ENCODE data around the gene CHRNA1. TPM values are rescaled to one million over a fixed set of nuclear protein-coding genes. Genes with fewer than 3 reads are reported as not detected.

Gene CHRNA1
- total RNA-seq, 1 donor from 2014 or later: 3.7 TPM

GRCh38 chr2:174776675-174777074 is 12.4 kb upstream of the CHRNA1 start:
- H3K9me3 ChIP-seq (ENCODE audit: insufficient read depth, low read depth, low read length): no peaks in the 10 kb centered on the region
- FAIRE-seq: no peak
- no peaks in the 10 kb centered on the region for H3K9me3 Mint-ChIP-seq (ENCODE audit: unreplicated experiment)
- no peak for DNase-seq (ENCODE audit: low read depth)
- no peak overlapping the region for H3K4me2 ChIP-seq (ENCODE audit: low read length)
- H3K4me1 ChIP-seq (ENCODE audit: insufficient read depth, low read length): peaks cover 41% of the 10 kb centered on the region
- H3K27ac ChIP-seq (ENCODE audit: low read depth, low read length): no peak overlapping the region
- no peaks in the 10 kb centered on the region for H3K36me3 ChIP-seq (ENCODE audit: insufficient read depth, low read length)
- no peaks in the 10 kb centered on the region for H3K27me3 ChIP-seq (ENCODE audit: insufficient read depth, low read length)
- no peaks in the 10 kb centered on the region for H4K20me1 ChIP-seq (ENCODE audit: insufficient read depth, low read length)
- no peaks in the 10 kb centered on the region for H3K27me3 Mint-ChIP-seq (ENCODE audit: low read depth, unreplicated experiment)
- H3K4me3 ChIP-seq (ENCODE audit: insufficient read depth, low read depth, low read length): no peak overlapping the region
- no peaks in the 10 kb centered on the region for H3K79me2 ChIP-seq (ENCODE audit: insufficient read depth, low read length)
- no peak overlapping the region for H3K4me3 Mint-ChIP-seq (ENCODE audit: unreplicated experiment)
- no peak overlapping the region for H2AFZ ChIP-seq (ENCODE audit: low read depth, low read length)
- no peaks in the 10 kb centered on the region for H3K36me3 Mint-ChIP-seq (ENCODE audit: low read depth, unreplicated experiment)
- peaks cover 49% of the 10 kb centered on the region for H3K4me1 Mint-ChIP-seq (ENCODE audit: low read depth, unreplicated experiment)
- no peak for TF ChIP-seq EZH2 (IDR thresholded peaks at IDR 0.05; ENCODE audit: insufficient read depth, low read length)
- no peak overlapping the region for H3K9ac ChIP-seq (ENCODE audit: low read length)
- no peak overlapping the region for H3K27ac Mint-ChIP-seq (ENCODE audit: unreplicated experiment)

GRCh38 chr2:174776223-174776622 is 12.0 kb upstream of the CHRNA1 start:
- no peaks in the 10 kb centered on the region for H4K20me1 ChIP-seq (ENCODE audit: insufficient read depth, low read length)
- DNase-seq (ENCODE audit: low read depth) (no peak), FAIRE-seq (no peak)
- peaks cover 42% of the 10 kb centered on the region for H3K4me1 ChIP-seq (ENCODE audit: insufficient read depth, low read length)
- no peak overlapping the region for H3K27ac Mint-ChIP-seq (ENCODE audit: unreplicated experiment)
- H3K9ac ChIP-seq (ENCODE audit: low read length): no peak overlapping the region
- no peak for TF ChIP-seq CTCF (IDR thresholded peaks at IDR 0.05; ENCODE audit: insufficient read depth, low read depth, low read length)
- no peaks in the 10 kb centered on the region for H3K36me3 ChIP-seq (ENCODE audit: insufficient read depth, low read length)
- H3K4me3 ChIP-seq (ENCODE audit: insufficient read depth, low read depth, low read length): no peak overlapping the region
- no peak overlapping the region for H3K27ac ChIP-seq (ENCODE audit: low read depth, low read length)
- H3K79me2 ChIP-seq (ENCODE audit: insufficient read depth, low read length): no peaks in the 10 kb centered on the region
- no peaks in the 10 kb centered on the region for H3K27me3 Mint-ChIP-seq (ENCODE audit: low read depth, unreplicated experiment)
- no peak overlapping the region for H3K4me2 ChIP-seq (ENCODE audit: low read length)
- H3K36me3 Mint-ChIP-seq (ENCODE audit: low read depth, unreplicated experiment): no peaks in the 10 kb centered on the region
- no peak overlapping the region for H3K4me3 Mint-ChIP-seq (ENCODE audit: unreplicated experiment)
- no peaks in the 10 kb centered on the region for H3K9me3 Mint-ChIP-seq (ENCODE audit: unreplicated experiment)
- no peak overlapping the region for H2AFZ ChIP-seq (ENCODE audit: low read depth, low read length)
- peaks cover 49% of the 10 kb centered on the region for H3K4me1 Mint-ChIP-seq (ENCODE audit: low read depth, unreplicated experiment)
- no peaks in the 10 kb centered on the region for H3K27me3 ChIP-seq (ENCODE audit: insufficient read depth, low read length)
- no peaks in the 10 kb centered on the region for H3K9me3 ChIP-seq (ENCODE audit: insufficient read depth, low read depth, low read length)

GRCh38 chr2:174775571-174775980 is 11.3 kb upstream of the CHRNA1 start:
- no peak overlapping the region for H3K27ac ChIP-seq (ENCODE audit: low read depth, low read length)

More at GRCh38 chr2:174775571-174775980, 11.3 kb upstream of the CHRNA1 start:
- H3K27me3 Mint-ChIP-seq (ENCODE audit: low read depth, unreplicated experiment): no peaks in the 10 kb centered on the region
- Histone ChIP-seq H3K4me1 (ENCODE audit: insufficient read depth, low read length) (peaks cover 42% of the 10 kb centered on the region), H3K4me3 (ENCODE audit: insufficient read depth, low read depth, low read length) (no peak overlapping the region), H3K27me3 (ENCODE audit: insufficient read depth, low read length) (no peaks in the 10 kb centered on the region), H4K20me1 (ENCODE audit: insufficient read depth, low read length) (no peaks in the 10 kb centered on the region), H3K79me2 (ENCODE audit: insufficient read depth, low read length) (no peaks in the 10 kb centered on the region), H2AFZ (ENCODE audit: low read depth, low read length) (no peak overlapping the region), H3K4me2 (ENCODE audit: low read length) (no peak overlapping the region), H3K9me3 (ENCODE audit: insufficient read depth, low read depth, low read length) (no peaks in the 10 kb centered on the region), H3K9ac (ENCODE audit: low read length) (no peak overlapping the region), H3K36me3 (ENCODE audit: insufficient read depth, low read length) (no peaks in the 10 kb centered on the region)
- DNase-seq (ENCODE audit: low read depth): peak; percentile 26
- peaks cover 47% of the 10 kb centered on the region for H3K4me1 Mint-ChIP-seq (ENCODE audit: low read depth, unreplicated experiment)
- no peak for FAIRE-seq
- TF ChIP-seq CTCF (IDR thresholded peaks at IDR 0.05; ENCODE audit: insufficient read depth, low read depth, low read length): no peak
- no peak for TF ChIP-seq EZH2 (IDR thresholded peaks at IDR 0.05; ENCODE audit: insufficient read depth, low read length)
- H3K36me3 Mint-ChIP-seq (ENCODE audit: low read depth, unreplicated experiment): no peaks in the 10 kb centered on the region
- H3K27ac Mint-ChIP-seq (ENCODE audit: unreplicated experiment): peak overlapping the region; percentile 13
- no peaks in the 10 kb centered on the region for H3K9me3 Mint-ChIP-seq (ENCODE audit: unreplicated experiment)
- H3K4me3 Mint-ChIP-seq (ENCODE audit: unreplicated experiment): no peak overlapping the region
